Inflammatory macrophage treated with lipopolysaccharide for 1 hour (primary cell): ENCODE data around the gene RAPGEF3.

Experiments
- DNase-seq, 2 donors: peaks; one replicate each; pipeline ENCODE4 v3.0.0-alpha.2; 2020 to 2022

The RAPGEF3 gene, protein sequence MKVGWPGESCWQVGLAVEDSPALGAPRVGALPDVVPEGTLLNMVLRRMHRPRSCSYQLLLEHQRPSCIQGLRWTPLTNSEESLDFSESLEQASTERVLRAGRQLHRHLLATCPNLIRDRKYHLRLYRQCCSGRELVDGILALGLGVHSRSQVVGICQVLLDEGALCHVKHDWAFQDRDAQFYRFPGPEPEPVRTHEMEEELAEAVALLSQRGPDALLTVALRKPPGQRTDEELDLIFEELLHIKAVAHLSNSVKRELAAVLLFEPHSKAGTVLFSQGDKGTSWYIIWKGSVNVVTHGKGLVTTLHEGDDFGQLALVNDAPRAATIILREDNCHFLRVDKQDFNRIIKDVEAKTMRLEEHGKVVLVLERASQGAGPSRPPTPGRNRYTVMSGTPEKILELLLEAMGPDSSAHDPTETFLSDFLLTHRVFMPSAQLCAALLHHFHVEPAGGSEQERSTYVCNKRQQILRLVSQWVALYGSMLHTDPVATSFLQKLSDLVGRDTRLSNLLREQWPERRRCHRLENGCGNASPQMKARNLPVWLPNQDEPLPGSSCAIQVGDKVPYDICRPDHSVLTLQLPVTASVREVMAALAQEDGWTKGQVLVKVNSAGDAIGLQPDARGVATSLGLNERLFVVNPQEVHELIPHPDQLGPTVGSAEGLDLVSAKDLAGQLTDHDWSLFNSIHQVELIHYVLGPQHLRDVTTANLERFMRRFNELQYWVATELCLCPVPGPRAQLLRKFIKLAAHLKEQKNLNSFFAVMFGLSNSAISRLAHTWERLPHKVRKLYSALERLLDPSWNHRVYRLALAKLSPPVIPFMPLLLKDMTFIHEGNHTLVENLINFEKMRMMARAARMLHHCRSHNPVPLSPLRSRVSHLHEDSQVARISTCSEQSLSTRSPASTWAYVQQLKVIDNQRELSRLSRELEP

GRCh38 chr12:47758834-47759690 is at the start of gene RAPGEF3:
TSS of gene RAPGEF3 (minus strand) at chr12:47758880. CDS start at chr12:47758556, 324 bp downstream.
- peak; percentile 81 to 86 for DNase-seq

- DNase-seq, result peak in 1 of 2 donors; percentile 65
Observed at GRCh38 chr12:47808050-47808449, 49.4 kb upstream of the RAPGEF3 start.

DNA sequence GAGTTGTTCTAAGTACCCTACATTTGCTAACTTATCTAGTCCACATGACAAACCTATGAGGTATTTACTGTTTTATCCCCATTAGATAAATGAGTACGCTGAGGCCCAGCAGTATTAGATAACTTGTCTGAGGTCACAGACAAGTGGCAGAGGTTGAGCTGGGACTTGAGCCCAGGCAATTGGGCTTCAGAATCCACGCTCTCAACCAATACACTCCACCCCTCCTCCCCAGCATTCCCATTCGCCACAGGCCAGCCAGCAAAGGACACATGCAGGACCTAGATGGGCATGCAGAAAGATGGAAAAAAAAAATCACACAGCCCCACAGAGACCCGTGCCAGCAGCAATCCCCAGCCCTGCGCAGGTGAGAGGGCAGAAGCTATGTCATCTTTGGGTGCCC is 48.7 kb upstream of the RAPGEF3 start:
- no peak for DNase-seq

DNA sequence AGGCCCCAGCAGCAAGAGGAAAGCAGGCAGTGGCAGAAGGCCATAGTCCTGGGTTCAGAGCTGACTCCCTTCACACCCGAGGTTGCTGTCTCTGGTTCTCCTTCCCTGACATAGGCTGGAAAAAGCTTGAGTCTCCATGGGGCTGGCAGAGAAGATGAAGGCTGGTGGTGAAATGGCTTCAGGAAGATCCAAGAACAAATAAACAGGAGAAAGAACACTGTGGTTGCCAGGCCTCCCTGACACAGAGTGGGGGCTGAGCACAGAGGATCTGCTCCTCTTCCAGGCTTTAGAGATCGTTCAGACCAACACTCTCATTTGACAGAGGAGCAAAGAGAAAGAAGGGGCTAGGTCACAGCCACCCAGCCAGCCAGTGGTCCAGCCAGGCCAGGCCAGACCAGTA is 46.7 kb upstream of the RAPGEF3 start:
- DNase-seq, result no peak

DNA sequence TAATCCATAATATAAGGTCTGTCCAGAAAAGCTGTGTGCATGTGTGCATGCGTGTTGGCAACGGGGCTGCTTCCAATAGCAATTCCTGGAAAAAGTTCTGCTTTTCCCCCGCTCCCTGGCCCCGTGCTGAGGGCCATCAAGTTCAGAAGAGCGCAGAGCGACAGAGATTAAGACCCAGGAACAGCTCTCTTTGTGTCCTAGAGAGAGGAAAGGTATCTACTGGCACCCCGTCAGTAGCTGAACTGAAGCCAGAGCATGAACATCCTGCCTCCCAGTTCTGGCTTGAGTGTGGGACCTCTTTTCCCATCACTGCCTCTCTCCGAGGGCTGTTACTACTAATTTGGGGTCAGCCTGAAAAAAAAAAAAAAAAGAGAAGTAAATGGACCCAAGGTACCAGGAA is 45.5 kb upstream of the RAPGEF3 start:
- no peak for DNase-seq

DNA sequence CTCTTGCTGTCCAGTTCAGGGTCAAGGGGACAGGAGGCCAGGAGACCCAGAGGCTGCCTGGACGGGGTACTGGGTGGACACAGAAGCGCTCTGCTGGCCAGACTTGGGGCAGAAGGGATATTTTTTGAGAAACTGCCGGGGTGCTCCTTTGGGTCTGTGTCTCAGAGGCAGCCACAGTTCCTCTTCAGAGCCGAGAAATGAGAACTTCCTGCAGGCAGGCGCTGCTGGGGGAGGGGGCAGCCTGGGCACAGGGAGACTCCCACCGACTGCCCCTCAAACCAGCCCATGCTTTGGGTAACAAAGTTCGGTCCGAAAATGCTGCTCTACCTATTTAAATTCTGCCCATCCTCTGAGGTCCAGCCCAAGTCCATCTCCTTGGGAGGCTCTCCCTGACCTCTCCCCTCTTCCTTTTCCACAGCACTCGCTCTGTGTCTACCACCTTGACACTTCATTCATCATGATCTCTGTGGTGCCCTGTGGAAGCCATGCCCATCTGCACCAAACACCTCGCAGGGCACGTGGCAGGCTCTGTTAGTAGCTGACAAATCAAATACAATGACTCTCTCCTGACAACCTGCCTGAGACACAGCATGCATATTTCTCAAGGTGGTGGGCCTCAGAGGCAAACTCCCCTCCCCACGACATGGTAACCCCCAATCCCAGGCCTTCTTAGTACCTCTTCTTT is 44.7 kb upstream of the RAPGEF3 start:
- peak in 1 of 2 donors; percentile 41 for DNase-seq

DNA sequence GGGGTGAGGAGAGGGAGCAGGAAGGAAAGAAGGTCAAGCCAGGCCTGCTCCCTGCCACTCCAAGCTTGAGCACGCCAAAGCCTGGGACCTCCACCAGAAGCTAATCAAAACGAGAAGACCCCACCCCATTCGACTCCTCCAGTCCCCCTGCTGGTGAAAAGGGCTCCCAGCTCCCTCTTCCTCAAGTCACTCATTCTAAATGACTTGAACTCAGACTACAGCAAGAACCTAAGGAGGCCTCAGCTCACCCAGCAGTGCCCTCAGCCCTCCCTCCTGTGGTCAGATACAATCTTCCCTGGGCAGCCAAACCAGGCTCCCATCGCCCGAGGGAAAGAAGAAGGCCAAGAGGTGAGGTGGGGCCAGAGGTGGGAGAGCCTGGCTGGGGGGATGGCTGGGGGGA is 43.6 kb upstream of the RAPGEF3 start:
- DNase-seq, result no peak

GRCh38 chr12:47801904-47802246 is 43.2 kb upstream of the RAPGEF3 start:
- no peak for DNase-seq

GRCh38 chr12:47801170-47801903 is 42.7 kb upstream of the RAPGEF3 start:
- peak; percentile 40 to 59 for DNase-seq

- DNase-seq, result no peak
Observed at GRCh38 chr12:47800582-47800981, 41.9 kb upstream of the RAPGEF3 start.

DNA sequence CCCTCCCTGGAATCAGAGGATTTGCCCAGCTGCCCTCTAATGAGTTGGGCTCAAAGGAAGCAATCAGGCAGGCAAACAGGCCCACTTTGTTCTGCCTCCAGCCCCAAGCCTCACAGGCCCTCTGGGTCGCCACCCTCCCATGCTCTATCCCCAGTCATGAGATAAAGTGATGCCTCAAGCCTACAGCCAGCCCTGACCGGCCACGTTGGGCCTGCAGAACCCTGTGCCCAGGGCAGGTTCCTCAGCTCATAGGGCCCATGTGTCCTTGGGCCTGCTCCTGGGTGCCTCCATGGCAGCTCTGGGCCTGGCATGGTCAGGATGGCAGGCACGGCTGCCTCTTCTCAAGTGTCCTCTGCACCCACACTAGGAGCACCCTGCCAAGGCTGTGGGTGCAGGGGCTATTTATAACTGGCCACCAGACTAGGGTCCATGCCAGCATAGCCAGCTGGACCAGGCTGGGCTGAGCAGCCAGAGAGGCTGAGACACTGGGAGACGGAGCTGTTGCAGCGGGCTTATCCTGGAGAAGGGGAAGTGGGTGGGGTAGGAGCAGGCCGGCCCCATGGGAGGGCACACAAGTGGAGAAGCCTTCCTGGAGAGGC is 40.8 kb upstream of the RAPGEF3 start:
- DNase-seq, result no peak

DNA sequence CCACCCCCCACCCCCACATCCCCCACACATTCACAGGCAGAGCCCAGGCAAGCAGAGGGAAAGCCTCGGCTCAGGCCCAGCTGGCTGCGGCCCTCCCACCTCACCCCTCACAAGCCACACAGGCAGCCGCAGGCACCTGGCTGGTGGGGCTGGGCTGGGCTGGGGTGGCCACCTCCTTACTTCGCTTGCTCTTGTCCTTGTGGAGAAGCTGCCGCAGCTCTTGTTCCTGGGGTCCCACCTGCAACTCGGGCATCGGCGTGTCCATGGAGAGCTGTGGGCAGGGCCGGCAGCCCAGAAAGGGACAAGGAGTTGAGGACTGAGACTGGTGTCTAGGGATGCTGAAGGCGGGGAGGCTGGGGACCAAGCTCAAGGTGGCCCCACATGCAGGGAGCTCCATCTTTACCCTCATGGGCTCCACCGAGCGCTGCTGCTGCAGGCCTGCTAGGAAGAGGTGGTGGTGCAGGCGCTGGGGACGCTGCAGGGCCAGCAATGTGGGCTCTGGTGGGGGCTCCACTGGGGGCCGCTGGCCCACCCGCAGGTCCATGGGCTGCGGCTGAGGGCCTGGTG is 39.8 kb upstream of the RAPGEF3 start:
- DNase-seq, result no peak

GRCh38 chr12:47797441-47797840 is 38.8 kb upstream of the RAPGEF3 start:
- no peak for DNase-seq

- no peak for DNase-seq
Observed at GRCh38 chr12:47795814-47796411, 37.2 kb upstream of the RAPGEF3 start.

DNA sequence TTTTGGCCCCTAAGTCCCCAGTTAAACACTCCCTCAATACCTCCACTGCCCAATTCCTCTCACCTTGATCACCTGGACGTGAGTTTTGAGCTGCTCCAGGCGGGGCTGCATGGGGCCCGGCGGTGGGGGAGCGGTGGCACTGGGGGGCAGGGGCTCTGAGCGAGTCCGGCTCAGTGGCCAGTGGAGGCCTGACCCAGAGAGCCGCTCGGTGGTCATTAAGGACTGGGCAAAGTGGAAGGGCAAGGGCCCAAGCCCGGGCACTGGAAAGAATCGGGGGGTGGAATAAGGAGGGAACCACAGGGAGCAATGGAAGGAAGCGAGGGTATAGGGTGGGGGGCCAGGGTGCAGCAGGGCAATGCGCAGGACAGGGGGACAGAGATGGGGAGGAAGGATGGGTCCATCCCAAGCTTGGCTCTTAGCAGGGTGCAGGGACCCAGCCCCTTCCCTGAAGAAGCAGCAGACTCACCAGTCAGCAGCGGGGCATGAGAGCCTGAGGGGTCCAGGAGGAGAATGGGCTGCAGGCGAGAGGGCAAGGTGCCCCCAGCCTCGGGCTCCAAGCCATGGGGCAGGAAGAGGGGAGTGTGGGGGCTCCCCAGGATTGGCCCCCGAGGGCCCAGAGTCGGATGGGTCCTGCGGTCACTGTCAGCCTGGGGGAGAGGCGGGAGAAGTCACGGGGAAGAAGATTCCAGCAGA is 36.6 kb upstream of the RAPGEF3 start:
- no peak for DNase-seq

DNA sequence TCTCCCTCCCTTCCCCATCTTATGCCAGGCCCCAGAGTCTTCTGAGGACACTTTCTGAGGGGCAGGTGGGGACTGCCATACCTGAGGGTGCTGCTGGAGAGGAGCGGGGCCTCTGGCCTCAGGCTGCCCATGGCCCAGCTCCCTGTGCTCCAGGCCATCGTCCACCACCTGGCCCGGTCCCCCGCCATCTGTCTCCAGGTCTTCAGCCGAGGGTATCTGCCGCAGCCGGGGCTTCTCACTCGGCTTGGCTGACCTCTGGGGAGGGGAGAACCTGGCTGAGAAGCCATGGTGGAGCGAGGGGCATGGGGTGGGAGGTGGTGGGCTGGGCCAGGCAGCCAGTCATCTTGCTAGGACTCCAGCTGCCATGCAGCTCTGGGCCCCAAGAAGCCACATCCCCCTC is 36.0 kb upstream of the RAPGEF3 start:
- no peak for DNase-seq

GRCh38 chr12:47793015-47793681 is 34.5 kb upstream of the RAPGEF3 start:
- DNase-seq, result no peak

DNA sequence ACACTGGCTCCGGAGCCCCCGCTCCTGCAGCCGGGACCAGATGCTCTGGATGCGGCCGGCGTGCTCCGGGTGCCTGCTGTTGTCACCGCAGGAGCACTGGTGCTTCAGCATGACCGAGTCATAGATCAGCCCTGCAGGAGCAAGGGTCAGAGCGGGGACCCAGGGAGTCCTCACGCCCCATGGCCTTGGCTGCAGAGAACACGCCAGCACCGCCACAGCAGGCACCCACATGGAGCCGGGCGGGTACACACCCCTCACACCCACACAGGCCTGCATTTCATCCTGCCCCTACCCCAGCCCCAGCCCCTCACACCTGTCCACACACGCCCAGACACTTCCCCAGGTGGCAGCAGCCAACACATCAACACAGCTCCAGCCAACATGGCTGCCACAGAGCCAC is 33.2 kb upstream of the RAPGEF3 start:
- DNase-seq, result no peak

DNA sequence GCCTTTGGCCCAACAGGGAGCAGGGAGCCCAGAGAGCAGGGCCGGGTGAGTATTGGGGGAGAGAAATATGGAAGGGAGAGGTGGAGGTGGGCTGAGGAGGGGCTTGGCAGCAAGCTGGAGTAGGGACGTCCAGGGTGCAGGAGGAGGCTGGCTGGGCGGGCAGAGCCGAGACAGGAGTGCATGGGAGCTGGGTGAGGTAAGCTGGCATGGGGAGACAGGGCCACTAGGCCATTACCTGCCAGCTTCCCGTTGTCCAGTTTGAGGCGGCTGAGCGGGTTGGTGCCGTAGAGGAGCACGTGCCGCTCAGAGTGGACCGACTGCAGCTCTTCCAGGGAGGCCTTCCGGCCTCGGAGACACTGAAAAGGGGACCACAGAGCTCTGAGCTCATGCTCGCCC is 32.7 kb upstream of the RAPGEF3 start:
- DNase-seq, result no peak
